Neural crest cell (in vitro differentiated cells): ENCODE measurements around the gene ERCC1. TPM values are rescaled to one million over a fixed set of nuclear protein-coding genes. Genes with fewer than 3 reads are reported as not detected.

Experiments
- DNase-seq: peaks from one replicate; pipeline ENCODE4 v3.0.0; 2021; ENCODE audit warnings: low read depth, mixed read lengths, low spot score
- H3K27ac Mint-ChIP-seq: one replicate; pipeline ENCODE4 v1.8.0; 2021; ENCODE audit warnings: mild to moderate bottlenecking, mixed read lengths; ENCODE audit not compliant: unreplicated experiment
- H3K27me3 Mint-ChIP-seq: 2 replicates; pipeline ENCODE4 v1.8.0; 2021; ENCODE audit warnings: low read depth, mild to moderate bottlenecking, mixed read lengths
- H3K36me3 Mint-ChIP-seq: 2 replicates; pipeline ENCODE4 v1.8.0; 2021; ENCODE audit warnings: low read depth, mild to moderate bottlenecking, mixed read lengths
- H3K4me1 Mint-ChIP-seq: 2 replicates; pipeline ENCODE4 v1.8.0; 2021; ENCODE audit warnings: mixed read lengths
- H3K4me3 Mint-ChIP-seq: one replicate; pipeline ENCODE4 v1.8.0; 2021; ENCODE audit warnings: mild to moderate bottlenecking, mixed read lengths
- H3K9me3 Mint-ChIP-seq: 2 replicates; pipeline ENCODE4 v1.8.0; 2021; ENCODE audit warnings: mixed read lengths
- CTCF ChIP-seq: fragments of 200-600 bp; sonication (generic); conservative IDR thresholded peaks from 2 replicates; pipeline ENCODE4 v1.5.0; 2021; ENCODE audit warnings: antibody characterized with exemption, mild to moderate bottlenecking
- total RNA-seq: library from RNA; stranded (reverse); gene quantifications from 2 replicates; pipeline ENCODE4 v1.2.1, GENCODE V29; 2021

The ERCC1 gene
- total RNA-seq, 1 donor from 2014 or later: 115 TPM

- peaks cover 43% of the 10 kb centered on the region for H3K4me1 Mint-ChIP-seq
- no peak overlapping the region for H3K27ac Mint-ChIP-seq
- peak; percentile 59 for DNase-seq
- no peak overlapping the region for H3K4me3 Mint-ChIP-seq
- H3K27me3 Mint-ChIP-seq: peaks cover 66% of the 10 kb centered on the region
- H3K36me3 Mint-ChIP-seq: no peaks in the 10 kb centered on the region
- peak; percentile 78 for TF ChIP-seq CTCF
- H3K9me3 Mint-ChIP-seq: no peaks in the 10 kb centered on the region
These were observed 21.2 kb downstream of the ERCC1 start for GRCh38 chr19:45402298-45403061.

- Mint-ChIP-seq H3K36me3 (no peaks in the 10 kb centered on the region), H3K27me3 (peaks cover 66% of the 10 kb centered on the region), H3K4me1 (peaks cover 37% of the 10 kb centered on the region), H3K27ac (no peak overlapping the region), H3K9me3 (no peaks in the 10 kb centered on the region), H3K4me3 (no peak overlapping the region)
- no peak for DNase-seq
- TF ChIP-seq CTCF: no peak
These were observed 21.9 kb downstream of the ERCC1 start for GRCh38 chr19:45401815-45402214.

- Mint-ChIP-seq H3K36me3 (no peaks in the 10 kb centered on the region), H3K9me3 (no peaks in the 10 kb centered on the region), H3K27me3 (peaks cover 58% of the 10 kb centered on the region), H3K27ac (no peak overlapping the region), H3K4me1 (peaks cover 27% of the 10 kb centered on the region), H3K4me3 (no peak overlapping the region)
- DNase-seq: no peak
- no peak for TF ChIP-seq CTCF
These were observed 23.5 kb downstream of the ERCC1 start for GRCh38 chr19:45400192-45400591.

- no peak for DNase-seq
- no peak overlapping the region for H3K27ac Mint-ChIP-seq
- H3K27me3 Mint-ChIP-seq: peaks cover 19% of the 10 kb centered on the region
- no peak for TF ChIP-seq CTCF
- H3K9me3 Mint-ChIP-seq: no peaks in the 10 kb centered on the region
- no peak overlapping the region for H3K4me3 Mint-ChIP-seq
- no peaks in the 10 kb centered on the region for H3K36me3 Mint-ChIP-seq
- peaks cover 6% of the 10 kb centered on the region for H3K4me1 Mint-ChIP-seq
These were observed 27.7 kb downstream of the ERCC1 start for GRCh38 chr19:45395821-45396617.

- no peak for DNase-seq
- Mint-ChIP-seq H3K27ac (peak overlapping the region; percentile 27), H3K27me3 (peaks cover 2% of the 10 kb centered on the region), H3K4me3 (no peak overlapping the region), H3K36me3 (no peaks in the 10 kb centered on the region), H3K4me1 (no peaks in the 10 kb centered on the region), H3K9me3 (no peaks in the 10 kb centered on the region)
- no peak for TF ChIP-seq CTCF
These were observed 31.6 kb downstream of the ERCC1 start for GRCh38 chr19:45391871-45392665.
